Keratinocyte (primary cell): ENCODE data around the gene ADGRL3. TPM values are rescaled to one million over a fixed set of nuclear protein-coding genes. Genes with fewer than 3 reads are reported as not detected.

Experiments
- DNase-seq: peaks from one replicate; pipeline ENCODE4 v3.0.0-alpha.2; 2011; ENCODE audit warnings: low read depth, missing footprints, low spot score
- FAIRE-seq: peaks from 2 replicates; lab custom pipeline; 2011; peaks lifted over from hg19 to GRCh38; lab: Jason Lieb, UNC
- H2AFZ ChIP-seq: 2 replicates; pipeline ENCODE4 v1.6.0; 2012; ENCODE audit warnings: low read length, control low read depth, inconsistent platforms; ENCODE audit not compliant: control insufficient read depth
- H3K27ac ChIP-seq: 2 replicates; pipeline ENCODE4 v1.5.1; 2011; ENCODE audit warnings: low read length; ENCODE audit not compliant: control insufficient read depth, insufficient read depth
- H3K27me3 ChIP-seq: 3 replicates; pipeline ENCODE4 v1.6.0; 2011; ENCODE audit warnings: low read length; ENCODE audit not compliant: control insufficient read depth, insufficient read depth; ENCODE audit errors: extremely low read depth
- H3K36me3 ChIP-seq, 2 experiments: 2 replicates in 1 of 2; 3 replicates in 1 of 2; pipeline ENCODE4 v1.5.1; 2011; ENCODE audit warnings: low read length in 2 of 2, mild to moderate bottlenecking in 1 of 2; ENCODE audit not compliant: control insufficient read depth in 2 of 2, insufficient read depth in 2 of 2; ENCODE audit errors: extremely low read depth in 1 of 2
- H3K4me1 ChIP-seq: 3 replicates; pipeline ENCODE4 v1.5.1; 2011; ENCODE audit warnings: low read length; ENCODE audit not compliant: control insufficient read depth, insufficient read depth; ENCODE audit errors: extremely low read depth
- H3K4me2 ChIP-seq: 3 replicates; pipeline ENCODE4 v1.6.0; 2011; ENCODE audit warnings: low read depth, low read length; ENCODE audit not compliant: control insufficient read depth, insufficient read depth; ENCODE audit errors: extremely low read depth
- H3K4me3 ChIP-seq, 3 experiments: fragments of 200-600 bp in 1 of 3; sonication (generic) in 1 of 3; 2 replicates in 2 of 3; 3 replicates in 1 of 3; pipeline ENCODE4 v1.5.1; 2011 to 2016; ENCODE audit warnings: low read length in 3 of 3, mild to moderate bottlenecking in 3 of 3, control low read depth in 2 of 3, inconsistent platforms in 1 of 3, low read depth in 1 of 3, mixed read lengths in 1 of 3, mixed run types in 1 of 3, moderate library complexity in 1 of 3; ENCODE audit not compliant: control insufficient read depth in 2 of 3, insufficient read depth in 2 of 3; ENCODE audit errors: extremely low read depth in 1 of 3
- H3K79me2 ChIP-seq: 2 replicates; pipeline ENCODE4 v1.6.0; 2012; ENCODE audit warnings: low read length; ENCODE audit not compliant: control insufficient read depth, insufficient read depth
- H3K9ac ChIP-seq: 3 replicates; pipeline ENCODE4 v1.6.0; 2011; ENCODE audit warnings: low read length; ENCODE audit not compliant: control insufficient read depth, insufficient read depth; ENCODE audit errors: extremely low read depth
- H3K9me1 ChIP-seq: 3 replicates; pipeline ENCODE4 v1.6.0; 2011; ENCODE audit warnings: low read length; ENCODE audit not compliant: control insufficient read depth, insufficient read depth; ENCODE audit errors: extremely low read depth
- H3K9me3 ChIP-seq: 2 replicates; pipeline ENCODE4 v1.5.1; 2012; ENCODE audit warnings: low read depth, low read length; ENCODE audit not compliant: control insufficient read depth
- H4K20me1 ChIP-seq: 3 replicates; pipeline ENCODE4 v1.6.0; 2011; ENCODE audit warnings: low read length; ENCODE audit not compliant: control insufficient read depth, insufficient read depth; ENCODE audit errors: extremely low read depth
- CTCF ChIP-seq, 3 experiments: IDR thresholded peaks in 1 of 3; conservative IDR thresholded peaks in 1 of 3; optimal IDR thresholded peaks in 1 of 3; 2 replicates in 2 of 3; 3 replicates in 1 of 3; pipeline versions ENCODE3 to v1.5.1; 2011; ENCODE audit warnings: low read length in 3 of 3, mild to moderate bottlenecking in 3 of 3, moderate library complexity in 2 of 3, control low read depth in 1 of 3, inconsistent platforms in 1 of 3; ENCODE audit not compliant: insufficient read depth in 2 of 3; ENCODE audit errors: extremely low read depth in 1 of 3
- EZH2 ChIP-seq: IDR thresholded peaks from one replicate; pipeline ENCODE4 v1.6.1; 2012; ENCODE audit warnings: inconsistent platforms, mild to moderate bottlenecking, low read length, moderate library complexity
- dilution Hi-C: fragments of 300-500 bp; cut with MboI; formaldehyde crosslinking; loops from one replicate; pipeline ENCODE4 v1.7.0; 2020; ENCODE audit warnings: low sequenced_read_pairs; ENCODE audit not compliant: extremely low pct_ligation_motif_present
- polyA plus RNA-seq, 5 experiments: library from polyadenylated mRNA; depleted of rRNA in 3 of 5; stranded (reverse) in 3 of 5; stranded (forward) in 1 of 5; unstranded in 1 of 5; fragments of >200 nt; gene quantifications; 1 replicate in 1 of 5; 2 replicates in 3 of 5; 3 replicates in 1 of 5; pipeline versions ENCODE4 v1.2.1 to v1.2.3, GENCODE V29; 2011 to 2012; ENCODE audit warnings: missing spikeins in 2 of 5, low read depth in 1 of 5, low replicate concordance in 1 of 5

ADGRL3 gene
- polyA plus RNA-seq, 1 donor (not counting 4 experiments of a cell fraction or from before 2014, with no cell fraction given) = 0.18 TPM

- Histone ChIP-seq H3K27me3 (no peaks in the 10 kb centered on the region), H3K9me3 (no peaks in the 10 kb centered on the region), H4K20me1 (no peaks in the 10 kb centered on the region), H3K4me1 (no peaks in the 10 kb centered on the region), H3K9me1 (no peaks in the 10 kb centered on the region), H3K9ac (no peak overlapping the region), H3K4me2 (no peak overlapping the region), H3K4me3 (no peak overlapping the region), H3K27ac (no peak overlapping the region), H3K79me2 (no peaks in the 10 kb centered on the region), H3K36me3 (no peaks in the 10 kb centered on the region), H2AFZ (no peak overlapping the region)
- no peak for TF ChIP-seq CTCF (optimal IDR thresholded peaks at IDR 0.05 in 1 of 3, IDR thresholded peaks at IDR 0.05 in 1 of 3, conservative IDR thresholded peaks at IDR 0.05 in 1 of 3; ENCODE audit: extremely low read depth in 1 of 3, insufficient read depth in 2 of 3, low read length in 3 of 3)
- no peak for TF ChIP-seq EZH2
- DNase-seq = no peak
- dilution Hi-C loops = no loop called here
- FAIRE-seq = no peak
Measured at GRCh38 chr4:61225656-61226055, 25.5 kb downstream of the ADGRL3 start.

GRCh38 chr4:61231421-61231820 is 31.3 kb downstream of the ADGRL3 start:
- no peaks in the 10 kb centered on the region for H3K36me3 ChIP-seq
- H3K9ac ChIP-seq = no peak overlapping the region
- no peaks in the 10 kb centered on the region for H3K4me1 ChIP-seq
- H4K20me1 ChIP-seq = no peaks in the 10 kb centered on the region
- no peak for FAIRE-seq
- H3K27me3 ChIP-seq = no peaks in the 10 kb centered on the region
- H3K4me2 ChIP-seq = no peak overlapping the region
- dilution Hi-C loops = no loop called here
- no peaks in the 10 kb centered on the region for H3K9me3 ChIP-seq
- TF ChIP-seq CTCF (optimal IDR thresholded peaks at IDR 0.05 in 1 of 3, IDR thresholded peaks at IDR 0.05 in 1 of 3, conservative IDR thresholded peaks at IDR 0.05 in 1 of 3; ENCODE audit: extremely low read depth in 1 of 3, insufficient read depth in 2 of 3, low read length in 3 of 3) (no peak), EZH2 (no peak)
- H3K9me1 ChIP-seq = no peaks in the 10 kb centered on the region
- H3K4me3 ChIP-seq = no peak overlapping the region
- H3K27ac ChIP-seq = no peak overlapping the region
- H2AFZ ChIP-seq = no peak overlapping the region
- DNase-seq = no peak
- H3K79me2 ChIP-seq = no peaks in the 10 kb centered on the region
